ENCODE data around the gene APEX1.

Gene APEX1

DNA sequence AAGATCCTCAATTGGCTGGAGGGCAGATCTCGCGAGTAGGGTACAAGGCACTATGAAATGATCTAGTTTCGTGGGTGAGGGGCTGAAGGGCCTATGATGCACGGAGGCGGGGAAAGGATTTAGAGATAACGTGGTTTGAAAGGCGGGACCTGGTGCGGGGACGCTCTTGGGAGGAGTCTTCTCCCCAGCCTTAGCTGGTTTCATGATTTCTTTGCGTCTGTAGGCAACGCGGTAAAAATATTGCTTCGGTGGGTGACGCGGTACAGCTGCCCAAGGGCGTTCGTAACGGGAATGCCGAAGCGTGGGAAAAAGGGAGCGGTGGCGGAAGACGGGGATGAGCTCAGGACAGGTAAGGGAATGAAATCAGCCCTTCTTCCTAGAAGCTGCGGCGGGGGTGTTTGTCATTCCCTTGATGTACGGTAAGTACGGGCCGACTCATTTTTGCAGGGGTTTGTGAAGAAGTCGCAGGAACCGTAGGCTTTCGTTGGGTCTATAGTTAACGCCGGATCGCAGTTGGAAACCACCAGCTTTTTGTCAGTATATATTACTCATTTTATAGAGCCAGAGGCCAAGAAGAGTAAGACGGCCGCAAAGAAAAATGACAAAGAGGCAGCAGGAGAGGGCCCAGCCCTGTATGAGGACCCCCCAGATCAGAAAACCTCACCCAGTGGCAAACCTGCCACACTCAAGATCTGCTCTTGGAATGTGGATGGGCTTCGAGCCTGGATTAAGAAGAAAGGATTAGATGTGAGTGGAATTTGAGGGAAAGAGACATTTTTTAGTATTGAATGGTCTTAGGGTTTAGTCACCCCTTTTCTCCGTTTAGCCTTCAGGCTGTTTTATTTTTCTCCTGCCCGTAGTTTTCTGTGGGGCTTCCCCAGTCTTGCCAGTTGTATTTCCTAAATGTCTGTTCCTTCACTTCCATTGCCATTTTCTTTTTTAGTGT lies 602 bp downstream of the APEX1 start:
- peaks cover 35% of the 10 kb centered on the region for H3F3A ChIP-seq (ENCODE audit: control insufficient read depth, insufficient read depth)
- H3K4me2 ChIP-seq (ENCODE audit: low read length) = peak overlapping the region; percentile 71
- no peaks in the 10 kb centered on the region for H3K9me2 ChIP-seq (replicated peaks; ENCODE audit: control insufficient read depth, low read length)
- no peaks in the 10 kb centered on the region for H3K9me3 ChIP-seq (ENCODE audit: control insufficient read depth, insufficient read depth, low read length)
- peaks cover 8% of the 10 kb centered on the region; the same call in 1 of the 2 replicates for H4K20me1 ChIP-seq (ENCODE audit: control insufficient read depth, insufficient read depth, low read depth, low read length)
- TF ChIP-seq, protein P1, sequence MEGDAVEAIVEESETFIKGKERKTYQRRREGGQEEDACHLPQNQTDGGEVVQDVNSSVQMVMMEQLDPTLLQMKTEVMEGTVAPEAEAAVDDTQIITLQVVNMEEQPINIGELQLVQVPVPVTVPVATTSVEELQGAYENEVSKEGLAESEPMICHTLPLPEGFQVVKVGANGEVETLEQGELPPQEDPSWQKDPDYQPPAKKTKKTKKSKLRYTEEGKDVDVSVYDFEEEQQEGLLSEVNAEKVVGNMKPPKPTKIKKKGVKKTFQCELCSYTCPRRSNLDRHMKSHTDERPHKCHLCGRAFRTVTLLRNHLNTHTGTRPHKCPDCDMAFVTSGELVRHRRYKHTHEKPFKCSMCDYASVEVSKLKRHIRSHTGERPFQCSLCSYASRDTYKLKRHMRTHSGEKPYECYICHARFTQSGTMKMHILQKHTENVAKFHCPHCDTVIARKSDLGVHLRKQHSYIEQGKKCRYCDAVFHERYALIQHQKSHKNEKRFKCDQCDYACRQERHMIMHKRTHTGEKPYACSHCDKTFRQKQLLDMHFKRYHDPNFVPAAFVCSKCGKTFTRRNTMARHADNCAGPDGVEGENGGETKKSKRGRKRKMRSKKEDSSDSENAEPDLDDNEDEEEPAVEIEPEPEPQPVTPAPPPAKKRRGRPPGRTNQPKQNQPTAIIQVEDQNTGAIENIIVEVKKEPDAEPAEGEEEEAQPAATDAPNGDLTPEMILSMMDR (IDR thresholded peaks at IDR 0.05; ENCODE audit: low read depth, low read length, poor library complexity, severe bottlenecking) = no peak
- no peak for TF ChIP-seq EZH2phosphoT487 (IDR thresholded peaks at IDR 0.05; ENCODE audit: borderline replicate concordance, low read length)
- H3K4me1 ChIP-seq (ENCODE audit: control insufficient read depth, low read length) = peaks cover 55% of the 10 kb centered on the region
- no peaks in the 10 kb centered on the region for H3K27me3 ChIP-seq (ENCODE audit: control insufficient read depth, low read length)
- peaks cover 91% of the 10 kb centered on the region for H3K36me3 ChIP-seq (ENCODE audit: control insufficient read depth, low read length)
- H3K79me2 ChIP-seq (ENCODE audit: control insufficient read depth, low read length) = peaks cover 88% of the 10 kb centered on the region
- peak overlapping the region; percentile 79 for H3K27ac ChIP-seq (ENCODE audit: low read depth, low read length)
- H3K4me3 ChIP-seq (ENCODE audit: low read length) = peak overlapping the region; percentile 92

DNA sequence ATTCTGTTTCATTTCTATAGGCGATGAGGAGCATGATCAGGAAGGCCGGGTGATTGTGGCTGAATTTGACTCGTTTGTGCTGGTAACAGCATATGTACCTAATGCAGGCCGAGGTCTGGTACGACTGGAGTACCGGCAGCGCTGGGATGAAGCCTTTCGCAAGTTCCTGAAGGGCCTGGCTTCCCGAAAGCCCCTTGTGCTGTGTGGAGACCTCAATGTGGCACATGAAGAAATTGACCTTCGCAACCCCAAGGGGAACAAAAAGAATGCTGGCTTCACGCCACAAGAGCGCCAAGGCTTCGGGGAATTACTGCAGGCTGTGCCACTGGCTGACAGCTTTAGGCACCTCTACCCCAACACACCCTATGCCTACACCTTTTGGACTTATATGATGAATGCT lies 1.9 kb downstream of the APEX1 start:
- Histone ChIP-seq H3K4me3 (ENCODE audit: low read length) (peak overlapping the region; percentile 92), H3K4me2 (ENCODE audit: low read length) (peak overlapping the region; percentile 71), H3K27ac (ENCODE audit: low read depth, low read length) (no peak overlapping the region), H3K36me3 (ENCODE audit: control insufficient read depth, low read length) (peaks cover 81% of the 10 kb centered on the region), H3F3A (ENCODE audit: control insufficient read depth, insufficient read depth) (peaks cover 37% of the 10 kb centered on the region), H3K9me3 (ENCODE audit: control insufficient read depth, insufficient read depth, low read length) (no peaks in the 10 kb centered on the region), H3K27me3 (ENCODE audit: control insufficient read depth, low read length) (no peaks in the 10 kb centered on the region), H3K4me1 (ENCODE audit: control insufficient read depth, low read length) (peaks cover 59% of the 10 kb centered on the region), H3K9me2 (replicated peaks; ENCODE audit: control insufficient read depth, low read length) (no peaks in the 10 kb centered on the region), H4K20me1 (ENCODE audit: control insufficient read depth, insufficient read depth, low read depth, low read length) (peaks cover 9% of the 10 kb centered on the region; the same call in 1 of the 2 replicates), H3K79me2 (ENCODE audit: control insufficient read depth, low read length) (peaks cover 90% of the 10 kb centered on the region)
- TF ChIP-seq EZH2phosphoT487 (IDR thresholded peaks at IDR 0.05; ENCODE audit: borderline replicate concordance, low read length) = no peak
- TF ChIP-seq, protein P1 (IDR thresholded peaks at IDR 0.05; ENCODE audit: low read depth, low read length, poor library complexity, severe bottlenecking) = no peak

DNA sequence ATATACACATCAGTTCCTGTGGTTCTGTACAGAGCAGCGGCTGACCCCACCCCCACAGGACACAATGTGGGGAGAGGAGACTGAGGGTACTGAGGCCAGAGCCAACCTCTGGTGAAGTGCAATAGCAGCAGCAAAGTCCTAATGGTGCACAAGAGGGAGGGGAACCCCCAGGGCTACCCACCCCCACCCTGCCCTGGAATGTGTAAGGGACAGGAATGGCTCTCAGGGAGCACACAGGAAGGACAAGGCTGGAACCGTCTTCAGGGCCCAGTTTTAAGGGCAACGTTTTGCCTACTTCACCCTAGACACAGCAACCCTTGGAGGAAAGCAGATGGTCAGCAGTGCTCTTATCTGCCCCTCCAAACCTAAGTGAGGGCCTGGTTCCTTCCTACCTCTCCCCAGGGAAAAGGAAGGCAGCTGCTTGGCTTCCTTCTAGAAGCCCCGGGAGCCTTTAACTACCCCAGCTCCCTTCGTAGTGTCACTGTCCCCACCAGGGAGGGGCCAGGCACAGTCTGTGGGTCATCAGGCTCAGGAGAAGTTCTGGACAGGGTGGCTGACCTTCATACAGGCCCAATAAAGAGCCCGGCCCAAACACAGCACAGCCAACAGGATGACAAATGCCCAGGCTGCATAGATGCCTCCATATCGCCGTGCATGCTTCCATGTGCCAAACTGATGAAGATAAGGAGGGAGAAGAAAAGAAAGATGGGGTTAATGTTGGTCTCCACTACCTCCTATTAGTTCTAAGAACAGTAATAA lies 3.2 kb downstream of the APEX1 start:
- peak overlapping the region; percentile 8; the same call in 1 of the 2 replicates for H3K4me2 ChIP-seq (ENCODE audit: low read length)

More for the DNA sequence above, 3.2 kb downstream of the APEX1 start:
- peaks cover 3% of the 10 kb centered on the region; the same call in 1 of the 2 replicates for H3K9me3 ChIP-seq (ENCODE audit: control insufficient read depth, insufficient read depth, low read length)
- H4K20me1 ChIP-seq (ENCODE audit: control insufficient read depth, insufficient read depth, low read depth, low read length) = peaks cover 9% of the 10 kb centered on the region; the same call in 1 of the 2 replicates
- peaks cover 78% of the 10 kb centered on the region for H3K79me2 ChIP-seq (ENCODE audit: control insufficient read depth, low read length)
- peaks cover 70% of the 10 kb centered on the region for H3K36me3 ChIP-seq (ENCODE audit: control insufficient read depth, low read length)
- no peak overlapping the region for H3K4me3 ChIP-seq (ENCODE audit: low read length)
- H3F3A ChIP-seq (ENCODE audit: control insufficient read depth, insufficient read depth) = peaks cover 38% of the 10 kb centered on the region
- H3K9me2 ChIP-seq (replicated peaks; ENCODE audit: control insufficient read depth, low read length) = no peaks in the 10 kb centered on the region
- H3K27me3 ChIP-seq (ENCODE audit: control insufficient read depth, low read length) = no peaks in the 10 kb centered on the region
- TF ChIP-seq, protein P1 (IDR thresholded peaks at IDR 0.05; ENCODE audit: low read depth, low read length, poor library complexity, severe bottlenecking) = no peak
- no peak for TF ChIP-seq EZH2phosphoT487 (IDR thresholded peaks at IDR 0.05; ENCODE audit: borderline replicate concordance, low read length)
- peaks cover 64% of the 10 kb centered on the region for H3K4me1 ChIP-seq (ENCODE audit: control insufficient read depth, low read length)
- 0 out of 2 replicates have a peak overlapping the region, but pooled peaks have one; percentile 21 for H3K27ac ChIP-seq (ENCODE audit: low read depth, low read length)
